Measurements from ENCODE around the gene ATP6V1A. TPM values are rescaled to one million over a fixed set of nuclear protein-coding genes. Genes with fewer than 3 reads are reported as not detected.

Gene ATP6V1A
- total and polyA plus RNA-seq, 2 of the 13 experiments (the other 11 are each of a cell fraction or from before 2014, with no cell fraction given) = 23.4 to 95.1 TPM

- TF ChIP-seq ZNF710 (CRISPR knock-in tag; IDR thresholded peaks at IDR 0.05; ENCODE audit: borderline replicate concordance) (no peak), ZBTB43 (CRISPR knock-in tag; conservative IDR thresholded peaks at IDR 0.05) (no peak)
Observed at GRCh38 chr3:113819866-113820265, 73.0 kb downstream of the ATP6V1A start (continued).

GRCh38 chr3:113825090-113825489, 78.3 kb downstream of the ATP6V1A start:
- POLR2A ChIA-PET = no interaction called here
- FAIRE-seq = no peak
- H3K36me3 ChIP-seq (replicated peaks in 1 of 2; ENCODE audit: control insufficient read depth in 1 of 2, insufficient read depth in 2 of 2, low read length in 2 of 2) = no peaks in the 10 kb centered on the region

More at GRCh38 chr3:113825090-113825489, 78.3 kb downstream of the ATP6V1A start:
- no peak overlapping the region for H3K4me3 ChIP-seq (replicated peaks in 1 of 3; ENCODE audit: insufficient read depth in 1 of 3, low read depth in 2 of 3, low read length in 3 of 3)
- in situ Hi-C loops (cut with HindIII; ENCODE audit: extremely low pct_ligation_motif_present, low pct_unique_long_range_greater_than_20kb) = no loop called here
- H3K4me2 ChIP-seq (ENCODE audit: low read depth, low read length) = no peak overlapping the region
- H3K27me3 ChIP-seq (ENCODE audit: control insufficient read depth in 1 of 2, insufficient read depth in 2 of 2, low read length in 2 of 2) = no peaks in the 10 kb centered on the region
- no peaks in the 10 kb centered on the region for H3K9me3 ChIP-seq (ENCODE audit: low read length)
- ATAC-seq (peak; percentile 83), DNase-seq (ENCODE audit: low spot score) (no peak)
- no peaks in the 10 kb centered on the region for H4K20me1 ChIP-seq (ENCODE audit: insufficient read depth, low read length)
- no peak overlapping the region for H3K9ac ChIP-seq (ENCODE audit: insufficient read depth, low read depth, low read length)
- 52% methylated on average over 2 of the region's 2 CpGs for WGBS (ENCODE audit: low lambda C conversion rate)
- H2AFZ ChIP-seq (ENCODE audit: low read length) = no peak overlapping the region
- intact Hi-C loops (cut with micrococcal nuclease; ENCODE audit: unreplicated experiment) = no loop called here
- H3K4me1 ChIP-seq (ENCODE audit: insufficient read depth, low read length) = peaks cover 7% of the 10 kb centered on the region
- TF ChIP-seq CTCF (CRISPR knock-in tag; IDR thresholded peaks at IDR 0.05) (0 out of 2 replicates have a peak, but pooled peaks have one; percentile 4), MEIS2 (CRISPR knock-in tag; IDR thresholded peaks at IDR 0.05) (no peak)
- no peaks in the 10 kb centered on the region for H3K79me2 ChIP-seq (ENCODE audit: insufficient read depth, low read length)
- H3K27ac ChIP-seq (ENCODE audit: extremely low read length, insufficient read depth, low read length) = no peak overlapping the region
- CTCF ChIA-PET (ENCODE audit: low intra/inter-chr PET ratio, low total read pairs) = no interaction called here
- BruUV-seq (replicated peaks) = no TSS peak
